ENCODE data around the gene RABGAP1. TPM values are rescaled to one million over a fixed set of nuclear protein-coding genes. Genes with fewer than 3 reads are reported as not detected.
A peak's percentile ranks its signal among the peaks of the same experiment; 100 is the strongest.
"Not testable (repeated sequence)": the region's sequence is repeated elsewhere in the genome, so short reads cannot be mapped to it uniquely, and the experiment has no call there.

Gene RABGAP1
- total RNA-seq, 1 experiment from 2014 or later: 55.4 TPM

GRCh38 chr9:122904466-122904822, 36.4 kb upstream of the RABGAP1 start:
- no peaks in the 10 kb centered on the region for H3K36me3 ChIP-seq (ENCODE audit: control insufficient read depth, insufficient read depth, low read length)
- ChIA-PET POLR2A (interaction anchor here (1.1 to 1.2 kb wide), 2 partner anchors 27 to 36 kb away, joined by 3 to 4 read pairs; partner anchors contain the start of genes RABGAP1 and ZBTB26), CTCF (no interaction called here)
- no peaks in the 10 kb centered on the region; the same call in 1 of the 2 replicates for H3K4me1 ChIP-seq
- TF ChIP-seq CTCF (IDR thresholded peaks at IDR 0.05; ENCODE audit: insufficient read depth in 1 of 2, low read depth in 1 of 2, low read length in 1 of 2, severe bottlenecking in 1 of 2, unreplicated experiment in 1 of 2): no peak
- Mint-ChIP-seq H3K36me3 (ENCODE audit: insufficient read depth, unreplicated experiment) (peaks cover 18% of the 10 kb centered on the region), H3K4me3 (ENCODE audit: unreplicated experiment) (peak overlapping the region; percentile 86), H3K27ac (ENCODE audit: unreplicated experiment) (peak overlapping the region; percentile 90), H3K9me3 (ENCODE audit: unreplicated experiment) (no peaks in the 10 kb centered on the region), H3K27me3 (ENCODE audit: insufficient read depth, unreplicated experiment) (no peaks in the 10 kb centered on the region), H3K4me1 (ENCODE audit: low read depth, unreplicated experiment) (no peaks in the 10 kb centered on the region)
- no TSS peak for BruUV-seq (replicated peaks)
- no peaks in the 10 kb centered on the region for H3K9me3 ChIP-seq
- DNase-seq: peak; percentile 51 to 62
- intact Hi-C loops (cut with micrococcal nuclease; ENCODE audit: unreplicated experiment): loop anchor here (2.0 kb wide), 2 partner anchors 26 to 86 kb away; partner anchors contain the start of gene ZBTB26
- H3K27me3 ChIP-seq (replicated peaks; ENCODE audit: control insufficient read depth, insufficient read depth, low read length): no peaks in the 10 kb centered on the region
- peak overlapping the region; percentile 70 for H3K4me3 ChIP-seq (ENCODE audit: low read depth, low read length)

- H3K36me3 Mint-ChIP-seq (ENCODE audit: insufficient read depth, unreplicated experiment): peaks cover 23% of the 10 kb centered on the region
- Histone ChIP-seq H3K36me3 (ENCODE audit: control insufficient read depth, insufficient read depth, low read length) (no peaks in the 10 kb centered on the region), H3K9me3 (no peaks in the 10 kb centered on the region), H3K4me3 (ENCODE audit: low read depth, low read length) (peak within 1 kb of the TSS; percentile 70), H3K27me3 (replicated peaks; ENCODE audit: control insufficient read depth, insufficient read depth, low read length) (no peaks in the 10 kb centered on the region), H3K4me1 (no peaks in the 10 kb centered on the region; the same call in 1 of the 2 replicates)
- no peaks in the 10 kb centered on the region for H3K27me3 Mint-ChIP-seq (ENCODE audit: insufficient read depth, unreplicated experiment)
- peak; percentile 99 to 100 for DNase-seq
- peak within 1 kb of the TSS; percentile 86 for H3K4me3 Mint-ChIP-seq (ENCODE audit: unreplicated experiment)
- no peaks in the 10 kb centered on the region for H3K4me1 Mint-ChIP-seq (ENCODE audit: low read depth, unreplicated experiment)
- H3K27ac Mint-ChIP-seq (ENCODE audit: unreplicated experiment): peak within 1 kb of the TSS; percentile 90
- no peak for TF ChIP-seq CTCF (IDR thresholded peaks at IDR 0.05; ENCODE audit: insufficient read depth in 1 of 2, low read depth in 1 of 2, low read length in 1 of 2, severe bottlenecking in 1 of 2, unreplicated experiment in 1 of 2)
- intact Hi-C loops (cut with micrococcal nuclease; ENCODE audit: unreplicated experiment): loop anchor here (1.0 to 2.0 kb wide), 4 partner anchors 8 to 86 kb away; partner anchors contain the start of genes ZBTB26 and ZBTB6
- POLR2A ChIA-PET: interaction anchor here (0.6 to 1.1 kb wide), 7 partner anchors 9 to 195 kb away, joined by 3 to 19 read pairs (median 3); partner anchors contain the start of genes RABGAP1 and ZBTB26
- CTCF ChIA-PET: no interaction called here
- H3K9me3 Mint-ChIP-seq (ENCODE audit: unreplicated experiment): no peaks in the 10 kb centered on the region
- BruUV-seq (replicated peaks): TSS peak; percentile 40
Observed at GRCh38 chr9:122904823-122905710, 35.8 kb upstream of the RABGAP1 start, which contains the start of gene RC3H2. Gene RC3H2 (minus strand): TSS chr9:122905359. CDS start chr9:122897509, 7,850 bp downstream.

GRCh38 chr9:122906122-122906521, 34.7 kb upstream of the RABGAP1 start:
- peak in 1 of 2 experiments; percentile 8 for DNase-seq
- CTCF ChIA-PET; H3K4me1 ChIP-seq; H3K4me3 Mint-ChIP-seq (ENCODE audit: unreplicated experiment); H3K9me3 ChIP-seq; POLR2A ChIA-PET; H3K4me1 Mint-ChIP-seq (ENCODE audit: low read depth, unreplicated experiment); BruUV-seq (replicated peaks); H3K9me3 Mint-ChIP-seq (ENCODE audit: unreplicated experiment); H3K36me3 ChIP-seq (ENCODE audit: control insufficient read depth, insufficient read depth, low read length); intact Hi-C loops (cut with micrococcal nuclease; ENCODE audit: unreplicated experiment); H3K4me3 ChIP-seq (ENCODE audit: low read depth, low read length); H3K27me3 Mint-ChIP-seq (ENCODE audit: insufficient read depth, unreplicated experiment); H3K27ac Mint-ChIP-seq (ENCODE audit: unreplicated experiment); H3K27me3 ChIP-seq (replicated peaks; ENCODE audit: control insufficient read depth, insufficient read depth, low read length): not testable (repeated sequence)
- H3K36me3 Mint-ChIP-seq (ENCODE audit: insufficient read depth, unreplicated experiment): peaks cover 26% of the 10 kb centered on the region
